NCI-H748 (cell line): Measurements from ENCODE around the gene NHERF2.
A peak's percentile ranks its signal among the peaks of the same experiment; 100 is the strongest.

ENCODE experiments used
- DNase-seq: peaks from one replicate; lab custom pipeline; 2025; ENCODE audit not compliant: unreplicated experiment; lab: John Stamatoyannopoulos, UW

Gene NHERF2

GRCh38 chr16:1990351-1991134 is 36.2 kb upstream of the NHERF2 start:
- DNase-seq: peak; percentile 57

- DNase-seq: no peak
These were observed 35.6 kb upstream of the NHERF2 start for GRCh38 chr16:1991135-1991551.

- no peak for DNase-seq
These were observed 35.1 kb upstream of the NHERF2 start for GRCh38 chr16:1991588-1991947.

- no peak for DNase-seq
These were observed 34.6 kb upstream of the NHERF2 start for GRCh38 chr16:1991948-1992703.

GRCh38 chr16:1992704-1993317 is 33.9 kb upstream of the NHERF2 start:
- DNase-seq: no peak

GRCh38 chr16:1993731-1994131 is 33.0 kb upstream of the NHERF2 start:
- DNase-seq: no peak

- no peak for DNase-seq
These were observed 29.0 kb upstream of the NHERF2 start for GRCh38 chr16:1997494-1998359.

- DNase-seq: no peak
These were observed 28.3 kb upstream of the NHERF2 start for GRCh38 chr16:1998360-1998835.

GRCh38 chr16:1998852-1999801 is 27.6 kb upstream of the NHERF2 start:
- DNase-seq: no peak

- no peak for DNase-seq
These were observed 26.7 kb upstream of the NHERF2 start for GRCh38 chr16:1999866-2000514.

GRCh38 chr16:2001035-2001434 is 25.7 kb upstream of the NHERF2 start:
- no peak for DNase-seq

GRCh38 chr16:2001456-2002355 is 25.0 kb upstream of the NHERF2 start:
- DNase-seq: no peak

- no peak for DNase-seq
These were observed 24.1 kb upstream of the NHERF2 start for GRCh38 chr16:2002406-2003230.

- DNase-seq: no peak
These were observed 23.4 kb upstream of the NHERF2 start for GRCh38 chr16:2003231-2003826.

- DNase-seq: peak; percentile 91
These were observed 22.7 kb upstream of the NHERF2 start for GRCh38 chr16:2003827-2004641.
